Neural progenitor cell (in vitro differentiated cells): ENCODE data around the gene OR6K3. TPM values are rescaled to one million over a fixed set of nuclear protein-coding genes. Genes with fewer than 3 reads are reported as not detected.
"Not testable (repeated sequence)": the region's sequence is repeated elsewhere in the genome, so short reads cannot be mapped to it uniquely, and the experiment has no call there.

Experiments used
- DNase-seq: peaks from one replicate; pipeline ENCODE4 v3.0.0-alpha.2; 2016; ENCODE audit warnings: low spot score
- H2AFZ ChIP-seq: fragments of 200-600 bp; sonication (generic); replicated peaks from 2 replicates; pipeline ENCODE4 v1.6.1; 2016; ENCODE audit warnings: antibody characterized with exemption
- H3F3A ChIP-seq: fragments of 200-600 bp; sonication (generic); 2 replicates; pipeline ENCODE4 v1.6.1; 2016; ENCODE audit warnings: antibody characterized with exemption, low read depth
- H3K27ac ChIP-seq: fragments of 200-600 bp; sonication (generic); 2 replicates; pipeline ENCODE4 v1.5.1; 2016; ENCODE audit warnings: mild to moderate bottlenecking
- H3K27me3 ChIP-seq: fragments of 200-600 bp; sonication (generic); 2 replicates; pipeline ENCODE4 v1.6.1; 2016; ENCODE audit warnings: mild to moderate bottlenecking, moderate library complexity
- H3K36me3 ChIP-seq: fragments of 200-600 bp; sonication (generic); 2 replicates; pipeline ENCODE4 v1.5.1; 2016
- H3K4me1 ChIP-seq: fragments of 200-600 bp; sonication (generic); 2 replicates; pipeline ENCODE4 v1.6.1; 2016; ENCODE audit warnings: mixed run types
- H3K4me2 ChIP-seq: fragments of 200-600 bp; sonication (generic); 2 replicates; pipeline ENCODE4 v1.6.1; 2016
- H3K4me3 ChIP-seq: fragments of 200-600 bp; sonication (generic); 2 replicates; pipeline ENCODE4 v1.5.1; 2016
- H3K79me2 ChIP-seq: fragments of 200-600 bp; sonication (generic); 2 replicates; pipeline ENCODE4 v1.6.1; 2016; ENCODE audit warnings: low read depth
- H3K9ac ChIP-seq: fragments of 200-600 bp; sonication (generic); 2 replicates; pipeline ENCODE4 v1.6.1; 2016
- H3K9me3 ChIP-seq: fragments of 200-600 bp; sonication (generic); 2 replicates; pipeline ENCODE4 v1.5.1; 2016; ENCODE audit warnings: low read depth
- H4K20me1 ChIP-seq: fragments of 200-600 bp; sonication (generic); 2 replicates; pipeline ENCODE4 v1.6.1; 2016; ENCODE audit warnings: low read depth
- H3K27ac Mint-ChIP-seq: 3 replicates; pipeline ENCODE4 v1.8.0; 2021; ENCODE audit warnings: mixed read lengths
- H3K27me3 Mint-ChIP-seq: 2 replicates; pipeline ENCODE4 v1.8.0; 2022; ENCODE audit warnings: low read depth, mild to moderate bottlenecking, inconsistent platforms, moderate library complexity, mixed read lengths; ENCODE audit not compliant: insufficient read depth
- H3K36me3 Mint-ChIP-seq: 3 replicates; pipeline ENCODE4 v1.8.0; 2021; ENCODE audit warnings: mixed read lengths
- H3K4me1 Mint-ChIP-seq: 3 replicates; pipeline ENCODE4 v1.8.0; 2021; ENCODE audit warnings: mixed read lengths
- H3K4me3 Mint-ChIP-seq: 3 replicates; pipeline ENCODE4 v1.8.0; 2021; ENCODE audit warnings: mild to moderate bottlenecking, moderate library complexity, mixed read lengths
- H3K9me3 Mint-ChIP-seq: 3 replicates; pipeline ENCODE4 v1.8.0; 2020; ENCODE audit warnings: mixed read lengths
- CTCF ChIP-seq: fragments of 200-600 bp; sonication (generic); IDR thresholded peaks from 2 replicates; pipeline ENCODE4 v1.5.1; 2017; ENCODE audit warnings: antibody characterized with exemption, mild to moderate bottlenecking
- EZH2 ChIP-seq: fragments of 200-600 bp; sonication (generic); IDR thresholded peaks from 2 replicates; pipeline ENCODE4 v1.6.1; 2017; ENCODE audit warnings: antibody characterized with exemption, mild to moderate bottlenecking, moderate library complexity
- EZH2phosphoT487 ChIP-seq: fragments of 200-600 bp; sonication (generic); IDR thresholded peaks from 2 replicates; pipeline ENCODE4 v1.6.1; 2017; ENCODE audit warnings: antibody characterized with exemption
- total RNA-seq: library from RNA; depleted of rRNA; stranded (reverse); fragments of >200 nt; gene quantifications from 2 replicates; pipeline ENCODE4 v1.2.3, GENCODE V29; 2015; ENCODE audit warnings: low replicate concordance

The OR6K3 gene
- total RNA-seq, 1 donor from 2014 or later = not detected

GRCh38 chr1:158691907-158692306 is 28.6 kb downstream of the OR6K3 start:
- Mint-ChIP-seq H3K36me3 (no peaks in the 10 kb centered on the region), H3K27me3 (peaks cover 8% of the 10 kb centered on the region), H3K4me1 (no peaks in the 10 kb centered on the region), H3K27ac (no peak overlapping the region), H3K4me3 (no peak overlapping the region), H3K9me3 (no peaks in the 10 kb centered on the region)
- H2AFZ ChIP-seq = no peak overlapping the region
- H3K4me3 ChIP-seq = no peak overlapping the region
- no peaks in the 10 kb centered on the region for H3K79me2 ChIP-seq
- H3K36me3 ChIP-seq = no peaks in the 10 kb centered on the region
- H3F3A ChIP-seq = no peaks in the 10 kb centered on the region
- H3K4me2 ChIP-seq = no peak overlapping the region
- no peaks in the 10 kb centered on the region for H4K20me1 ChIP-seq
- no peaks in the 10 kb centered on the region for H3K27me3 ChIP-seq
- TF ChIP-seq EZH2 (no peak), CTCF (no peak), EZH2phosphoT487 (no peak)
- no peak overlapping the region for H3K9ac ChIP-seq
- no peaks in the 10 kb centered on the region for H3K4me1 ChIP-seq
- DNase-seq = no peak
- H3K27ac ChIP-seq = no peak overlapping the region
- H3K9me3 ChIP-seq = no peaks in the 10 kb centered on the region

- H3K9me3 ChIP-seq, H3K27me3 Mint-ChIP-seq, H3K4me1 ChIP-seq, H3K9me3 Mint-ChIP-seq, H3F3A ChIP-seq, DNase-seq, H3K4me3 ChIP-seq, H3K4me3 Mint-ChIP-seq, H3K27me3 ChIP-seq, H3K36me3 ChIP-seq, H3K36me3 Mint-ChIP-seq, H3K79me2 ChIP-seq, H3K4me2 ChIP-seq, H3K9ac ChIP-seq, H3K27ac Mint-ChIP-seq, H3K27ac ChIP-seq, H4K20me1 ChIP-seq, H2AFZ ChIP-seq, H3K4me1 Mint-ChIP-seq: not testable (repeated sequence)
Measured at GRCh38 chr1:158691149-158691548, 29.4 kb downstream of the OR6K3 start.

- Mint-ChIP-seq H3K9me3 (no peaks in the 10 kb centered on the region), H3K4me1 (no peaks in the 10 kb centered on the region), H3K36me3 (no peaks in the 10 kb centered on the region), H3K4me3 (no peak overlapping the region), H3K27me3 (peaks cover 6% of the 10 kb centered on the region), H3K27ac (no peak overlapping the region)
- no peaks in the 10 kb centered on the region for H3K9me3 ChIP-seq
- H3K27ac ChIP-seq = no peak overlapping the region
- H2AFZ ChIP-seq = no peak overlapping the region
- no peaks in the 10 kb centered on the region for H3K36me3 ChIP-seq
- H3K9ac ChIP-seq = no peak overlapping the region
- no peak for DNase-seq
- H3K4me2 ChIP-seq = no peak overlapping the region
- H3K27me3 ChIP-seq = no peaks in the 10 kb centered on the region
- no peaks in the 10 kb centered on the region for H4K20me1 ChIP-seq
- no peaks in the 10 kb centered on the region for H3K79me2 ChIP-seq
- H3F3A ChIP-seq = no peaks in the 10 kb centered on the region
- no peak overlapping the region for H3K4me3 ChIP-seq
- no peak for TF ChIP-seq EZH2phosphoT487
- TF ChIP-seq EZH2 = no peak
- no peak for TF ChIP-seq CTCF
- H3K4me1 ChIP-seq = no peaks in the 10 kb centered on the region
Measured at GRCh38 chr1:158689875-158690274, 30.6 kb downstream of the OR6K3 start.

- Histone ChIP-seq H3K4me3 (no peak overlapping the region), H3K36me3 (no peaks in the 10 kb centered on the region), H3K27me3 (no peaks in the 10 kb centered on the region), H2AFZ (no peak overlapping the region), H4K20me1 (no peaks in the 10 kb centered on the region), H3K4me2 (no peak overlapping the region), H3K27ac (no peak overlapping the region), H3F3A (no peaks in the 10 kb centered on the region), H3K9ac (no peak overlapping the region), H3K4me1 (no peaks in the 10 kb centered on the region), H3K9me3 (no peaks in the 10 kb centered on the region), H3K79me2 (no peaks in the 10 kb centered on the region)
- peaks cover 6% of the 10 kb centered on the region for H3K27me3 Mint-ChIP-seq
- H3K9me3 Mint-ChIP-seq = no peaks in the 10 kb centered on the region
- DNase-seq = no peak
- no peaks in the 10 kb centered on the region for H3K36me3 Mint-ChIP-seq
- no peak overlapping the region for H3K27ac Mint-ChIP-seq
- H3K4me1 Mint-ChIP-seq = no peaks in the 10 kb centered on the region
- TF ChIP-seq EZH2 (no peak), CTCF (no peak), EZH2phosphoT487 (no peak)
- no peak overlapping the region for H3K4me3 Mint-ChIP-seq
Measured at GRCh38 chr1:158689110-158689509, 31.4 kb downstream of the OR6K3 start.

- H3K36me3 Mint-ChIP-seq, DNase-seq, H3K27ac ChIP-seq, H3K36me3 ChIP-seq, H3K9me3 ChIP-seq, H3K9me3 Mint-ChIP-seq, H3K4me1 ChIP-seq, H2AFZ ChIP-seq, H3K4me1 Mint-ChIP-seq, H3K27ac Mint-ChIP-seq, H3K27me3 Mint-ChIP-seq, H3K4me3 ChIP-seq, H3K9ac ChIP-seq, H3K4me3 Mint-ChIP-seq, H3K4me2 ChIP-seq, H3K27me3 ChIP-seq, H3F3A ChIP-seq, H4K20me1 ChIP-seq, H3K79me2 ChIP-seq: not testable (repeated sequence)
Measured at GRCh38 chr1:158688343-158688742, 32.2 kb downstream of the OR6K3 start.
